Natural killer cell (primary cell): Measurements from ENCODE around the gene PITRM1. TPM values are rescaled to one million over a fixed set of nuclear protein-coding genes. Genes with fewer than 3 reads are reported as not detected.

Source experiments
- ATAC-seq, 3 donors: fragments of 150-1000 bp in 2 of 3; fragments of 200-7000 bp in 1 of 3; cut with Tn5 transposase; 1 replicate in 1 of 3; 2 replicates in 2 of 3; pipeline ENCODE4 v1.10.0; 2021; ENCODE audit warnings: mild to moderate bottlenecking in 2 of 3, moderate library complexity in 2 of 3
- DNase-seq, 2 donors: peaks; one replicate each; pipeline versions ENCODE4 v3.0.0 to v3.0.0-alpha.2; 2013 to 2021; ENCODE audit warnings: mixed read lengths in 1 of 2
- H3K27ac ChIP-seq: one replicate; pipeline ENCODE4 v1.5.1; 2013; ENCODE audit warnings: mild to moderate bottlenecking, low read length
- H3K27me3 ChIP-seq: one replicate; pipeline ENCODE4 v1.6.1; 2013; ENCODE audit warnings: low read length; ENCODE audit not compliant: control insufficient read depth, insufficient read depth
- H3K36me3 ChIP-seq: one replicate; pipeline ENCODE4 v1.6.1; 2013; ENCODE audit warnings: low read length; ENCODE audit not compliant: control insufficient read depth, insufficient read depth
- H3K4me1 ChIP-seq: one replicate; pipeline ENCODE4 v1.6.1; 2013; ENCODE audit warnings: low read length; ENCODE audit not compliant: control insufficient read depth, insufficient read depth
- H3K4me3 ChIP-seq: one replicate; pipeline ENCODE4 v1.5.1; 2013; ENCODE audit warnings: low read length
- H3K9me3 ChIP-seq: one replicate; pipeline ENCODE4 v1.6.1; 2013; ENCODE audit warnings: low read length; ENCODE audit not compliant: control insufficient read depth, insufficient read depth
- H3K27ac Mint-ChIP-seq, 2 donors: one replicate each; pipeline ENCODE4 v1.8.0; 2022; ENCODE audit warnings: mild to moderate bottlenecking in 2 of 2, mixed read lengths in 2 of 2, moderate library complexity in 1 of 2
- H3K27me3 Mint-ChIP-seq, 2 donors: one replicate each; pipeline ENCODE4 v1.8.0; 2022; ENCODE audit warnings: low read depth in 2 of 2, mixed read lengths in 2 of 2
- H3K36me3 Mint-ChIP-seq: one replicate; pipeline ENCODE4 v1.8.0; 2022; ENCODE audit warnings: mixed read lengths
- H3K4me1 Mint-ChIP-seq, 2 donors: one replicate each; pipeline ENCODE4 v1.8.0; 2022; ENCODE audit warnings: mixed read lengths in 2 of 2
- H3K4me3 Mint-ChIP-seq: one replicate; pipeline ENCODE4 v1.8.0; 2022; ENCODE audit warnings: mild to moderate bottlenecking, moderate library complexity, mixed read lengths
- H3K9me3 Mint-ChIP-seq, 2 donors: one replicate each; pipeline ENCODE4 v1.8.0; 2022; ENCODE audit warnings: mixed read lengths in 2 of 2
- CTCF ChIP-seq: fragments of 200-600 bp; IDR thresholded peaks from one replicate; pipeline ENCODE4 v1.8.0; 2022; ENCODE audit warnings: antibody characterized with exemption
- WGBS: methylation state at CpG from one replicate; pipeline ENCODE4 v1.1.7; 2013; ENCODE audit warnings: missing lambda C conversion rate; ENCODE audit not compliant: insufficient coverage; 5-methylcytosine and 5-hydroxymethylcytosine counted together
- intact Hi-C: fragments of 100-400 bp; cut with micrococcal nuclease; formaldehyde crosslinking; loops from one replicate; pipeline ENCODE4 v1.14.2; 2022
- total RNA-seq, 4 donors: library from RNA; stranded (reverse); fragments of 120-200 nt in 1 of 4; gene quantifications; one replicate each; pipeline versions ENCODE4 v1.2.3 to v1.2.4, GENCODE V29; 2013 to 2022

The PITRM1 gene
- total RNA-seq, 3 donors from 2014 or later (not counting 1 experiment from before 2014, with no cell fraction given), result 67.1 to 89.0 (median 70.6) TPM

GRCh38 chr10:3135006-3135405 lies 37.6 kb downstream of the PITRM1 start:
- intact Hi-C loops, result no loop called here
- H3K9me3 Mint-ChIP-seq, result no peaks in the 10 kb centered on the region
- 100% methylated on average over 1 of the region's 3 CpGs for whole genome bisulfite sequencing
- H3K27ac Mint-ChIP-seq, result no peak overlapping the region
- H3K36me3 ChIP-seq, result peaks cover 78% of the 10 kb centered on the region
- ATAC-seq (no peak), DNase-seq (no peak)
- H3K27me3 ChIP-seq, result no peaks in the 10 kb centered on the region
- no peaks in the 10 kb centered on the region for H3K4me1 ChIP-seq
- no peaks in the 10 kb centered on the region for H3K9me3 ChIP-seq
- no peak for TF ChIP-seq CTCF
- H3K27ac ChIP-seq, result no peak overlapping the region
- H3K36me3 Mint-ChIP-seq, result peaks cover 16% of the 10 kb centered on the region
- no peak overlapping the region for H3K4me3 Mint-ChIP-seq
- H3K4me3 ChIP-seq, result no peak overlapping the region
- H3K4me1 Mint-ChIP-seq, result no peaks in the 10 kb centered on the region
- H3K27me3 Mint-ChIP-seq, result no peaks in the 10 kb centered on the region

GRCh38 chr10:3133948-3134347 lies 38.6 kb downstream of the PITRM1 start:
- H3K27me3 ChIP-seq, result no peaks in the 10 kb centered on the region
- H3K27ac ChIP-seq, result no peak overlapping the region
- ATAC-seq, result no peak
- no peak for TF ChIP-seq CTCF
- H3K4me1 Mint-ChIP-seq, result no peaks in the 10 kb centered on the region
- DNase-seq, result no peak
- peaks cover 12% of the 10 kb centered on the region for H3K36me3 Mint-ChIP-seq
- intact Hi-C loops, result no loop called here
- H3K27me3 Mint-ChIP-seq, result no peaks in the 10 kb centered on the region
- 77% methylated on average over 5 of the region's 5 CpGs for WGBS
- no peak overlapping the region for H3K4me3 ChIP-seq
- no peak overlapping the region for H3K27ac Mint-ChIP-seq
- no peaks in the 10 kb centered on the region for H3K9me3 Mint-ChIP-seq
- no peaks in the 10 kb centered on the region for H3K4me1 ChIP-seq
- H3K9me3 ChIP-seq, result no peaks in the 10 kb centered on the region
- H3K4me3 Mint-ChIP-seq, result no peak overlapping the region
- peaks cover 69% of the 10 kb centered on the region for H3K36me3 ChIP-seq

GRCh38 chr10:3132036-3133025 lies 40.3 kb downstream of the PITRM1 start:
- ATAC-seq (no peak), DNase-seq (no peak)
- Mint-ChIP-seq H3K27me3 (no peaks in the 10 kb centered on the region), H3K36me3 (peaks cover 8% of the 10 kb centered on the region), H3K4me3 (no peak overlapping the region), H3K27ac (no peak overlapping the region), H3K4me1 (no peaks in the 10 kb centered on the region), H3K9me3 (no peaks in the 10 kb centered on the region)
- TF ChIP-seq CTCF, result no peak
- no peaks in the 10 kb centered on the region for H3K4me1 ChIP-seq
- WGBS, result 96% methylated on average over 21 of the region's 22 CpGs
- H3K36me3 ChIP-seq, result peaks cover 56% of the 10 kb centered on the region
- no peaks in the 10 kb centered on the region for H3K27me3 ChIP-seq
- H3K9me3 ChIP-seq, result no peaks in the 10 kb centered on the region
- intact Hi-C loops, result no loop called here
- H3K27ac ChIP-seq, result no peak overlapping the region
- no peak overlapping the region for H3K4me3 ChIP-seq
